Measurements from ENCODE around the gene SMPD3. TPM values are rescaled to one million over a fixed set of nuclear protein-coding genes. Genes with fewer than 3 reads are reported as not detected.

The SMPD3 gene
- total and polyA plus RNA-seq, 8 donors = 0.79 to 3.7 (median 2.8) TPM

DNA sequence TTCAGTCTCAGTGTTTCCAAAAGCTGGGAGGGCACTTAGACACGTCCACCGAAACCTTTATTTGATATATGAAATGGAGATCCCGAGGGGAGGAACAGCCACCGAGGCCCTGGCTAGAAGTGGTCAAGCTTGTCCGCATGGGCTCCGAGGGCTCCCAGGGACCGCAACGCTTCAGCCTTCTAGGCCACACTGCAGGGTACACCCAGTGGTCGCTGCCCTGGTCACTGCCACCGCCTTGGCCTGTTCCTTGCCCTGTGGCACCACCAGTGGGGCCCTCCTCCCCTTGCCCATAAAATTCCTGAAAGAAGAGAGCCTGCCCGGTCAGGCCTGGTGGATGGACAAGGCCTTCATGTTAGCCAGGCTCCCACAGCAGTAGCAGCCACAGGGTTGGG, 43.8 kb upstream of the SMPD3 start:
- intact Hi-C loops (cut with DNase I) = no loop called here
- no peak for ATAC-seq
- H3K27ac ChIP-seq = no peak overlapping the region

GRCh38 chr16:68491576-68491950, 43.3 kb upstream of the SMPD3 start:
- no peak for TF ChIP-seq CTCF (IDR thresholded peaks at IDR 0.05)
- DNase-seq (no peak), ATAC-seq (no peak)
- Histone ChIP-seq H3K27ac (no peak overlapping the region), H3K36me3 (no peaks in the 10 kb centered on the region), H3K9me3 (no peaks in the 10 kb centered on the region), H3K4me1 (no peaks in the 10 kb centered on the region), H3K27me3 (no peaks in the 10 kb centered on the region), H3K4me3 (no peak overlapping the region)
- intact Hi-C loops (cut with DNase I) = no loop called here

More for the DNA sequence above, 43.8 kb upstream of the SMPD3 start:
- Histone ChIP-seq H3K27me3 (no peaks in the 10 kb centered on the region), H3K4me1 (no peaks in the 10 kb centered on the region), H3K9me3 (no peaks in the 10 kb centered on the region), H3K36me3 (no peaks in the 10 kb centered on the region), H3K4me3 (no peak overlapping the region)
- DNase-seq = no peak
- TF ChIP-seq CTCF (IDR thresholded peaks at IDR 0.05) = no peak

DNA sequence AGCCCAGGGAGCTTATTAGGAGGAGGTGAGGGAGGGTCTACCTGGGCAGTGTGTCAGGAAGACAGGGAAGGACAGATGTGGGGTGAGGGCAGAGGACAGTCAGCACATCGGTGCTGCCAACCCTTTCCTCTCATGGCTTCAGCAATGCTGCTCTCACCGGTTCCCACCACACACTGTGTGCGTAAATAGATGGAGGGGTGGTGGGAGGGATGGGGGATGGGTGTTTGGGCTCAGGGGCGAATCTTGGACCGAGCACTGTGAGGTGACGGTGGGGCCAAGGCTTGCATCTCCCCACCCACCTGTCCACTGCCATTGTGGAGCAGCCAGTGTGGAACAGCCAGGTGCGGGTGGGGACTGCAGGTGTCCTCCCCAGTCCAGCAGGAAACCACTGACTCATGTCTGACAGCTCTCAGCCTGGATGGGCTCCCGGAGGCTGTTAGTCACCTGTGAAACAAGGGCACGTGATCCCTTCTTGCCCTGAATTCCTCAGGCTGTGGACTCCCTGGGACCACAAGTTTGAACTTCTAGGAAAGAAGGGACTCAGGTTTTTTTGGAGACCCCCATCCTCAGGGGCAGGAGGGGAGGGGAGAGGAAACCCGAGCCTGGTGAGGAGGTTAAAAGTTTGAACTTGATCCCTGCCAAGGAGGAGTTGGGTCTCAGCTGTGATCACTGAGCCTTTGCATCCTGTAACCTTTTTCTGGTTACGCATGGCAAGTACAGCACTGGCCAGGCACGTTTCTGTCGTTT, 42.7 kb upstream of the SMPD3 start:
- no peaks in the 10 kb centered on the region for H3K4me1 ChIP-seq
- no peak overlapping the region for H3K4me3 ChIP-seq
- H3K9me3 ChIP-seq = no peaks in the 10 kb centered on the region
- H3K27ac ChIP-seq = no peak overlapping the region
- intact Hi-C loops (cut with DNase I) = no loop called here
- no peaks in the 10 kb centered on the region for H3K36me3 ChIP-seq
- no peaks in the 10 kb centered on the region for H3K27me3 ChIP-seq
- ATAC-seq = peak; percentile 94
- TF ChIP-seq CTCF (IDR thresholded peaks at IDR 0.05) = no peak
- DNase-seq = peak in 1 of 4 donors; percentile 67

GRCh38 chr16:68490358-68490757, 42.0 kb upstream of the SMPD3 start:
- no peaks in the 10 kb centered on the region for H3K27me3 ChIP-seq
- H3K4me3 ChIP-seq = no peak overlapping the region
- no peaks in the 10 kb centered on the region for H3K36me3 ChIP-seq
- intact Hi-C loops (cut with DNase I) = no loop called here
- H3K27ac ChIP-seq = no peak overlapping the region
- H3K4me1 ChIP-seq = no peaks in the 10 kb centered on the region
- DNase-seq (no peak), ATAC-seq (no peak)
- TF ChIP-seq CTCF (IDR thresholded peaks at IDR 0.05) = no peak
- no peaks in the 10 kb centered on the region for H3K9me3 ChIP-seq

DNA sequence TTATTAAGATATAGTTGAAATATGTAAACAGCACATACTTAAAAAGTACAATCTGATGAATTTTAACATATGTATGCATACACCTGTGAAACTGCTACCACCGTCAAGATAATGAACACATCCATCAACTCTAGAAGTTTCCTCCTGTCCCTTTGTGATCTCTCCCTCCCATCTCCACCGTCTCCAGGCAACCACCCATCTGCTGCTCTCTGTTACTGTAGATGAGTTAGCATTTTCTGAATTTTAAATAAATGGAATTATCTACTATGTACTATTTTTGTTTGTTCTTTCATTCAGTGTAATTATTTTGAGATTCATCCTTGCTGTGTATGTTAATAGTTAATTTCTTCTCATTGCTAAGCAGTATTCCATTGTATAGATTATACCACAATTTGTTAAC, 40.2 kb upstream of the SMPD3 start:
- Histone ChIP-seq H3K36me3 (no peaks in the 10 kb centered on the region), H3K27ac (no peak overlapping the region), H3K27me3 (no peaks in the 10 kb centered on the region), H3K9me3 (no peaks in the 10 kb centered on the region), H3K4me3 (no peak overlapping the region), H3K4me1 (no peaks in the 10 kb centered on the region)
- DNase-seq (no peak), ATAC-seq (no peak)
- no peak for TF ChIP-seq CTCF (IDR thresholded peaks at IDR 0.05)
- intact Hi-C loops (cut with DNase I) = no loop called here
